Right hindlimb (tissue), 1 donor: Measurements from ENCODE around the gene RAB11FIP3.

Source experiments
- DNase-seq: peaks from one replicate; pipeline ENCODE4 v3.0.0-alpha.2; 2018

RAB11FIP3 gene

DNA sequence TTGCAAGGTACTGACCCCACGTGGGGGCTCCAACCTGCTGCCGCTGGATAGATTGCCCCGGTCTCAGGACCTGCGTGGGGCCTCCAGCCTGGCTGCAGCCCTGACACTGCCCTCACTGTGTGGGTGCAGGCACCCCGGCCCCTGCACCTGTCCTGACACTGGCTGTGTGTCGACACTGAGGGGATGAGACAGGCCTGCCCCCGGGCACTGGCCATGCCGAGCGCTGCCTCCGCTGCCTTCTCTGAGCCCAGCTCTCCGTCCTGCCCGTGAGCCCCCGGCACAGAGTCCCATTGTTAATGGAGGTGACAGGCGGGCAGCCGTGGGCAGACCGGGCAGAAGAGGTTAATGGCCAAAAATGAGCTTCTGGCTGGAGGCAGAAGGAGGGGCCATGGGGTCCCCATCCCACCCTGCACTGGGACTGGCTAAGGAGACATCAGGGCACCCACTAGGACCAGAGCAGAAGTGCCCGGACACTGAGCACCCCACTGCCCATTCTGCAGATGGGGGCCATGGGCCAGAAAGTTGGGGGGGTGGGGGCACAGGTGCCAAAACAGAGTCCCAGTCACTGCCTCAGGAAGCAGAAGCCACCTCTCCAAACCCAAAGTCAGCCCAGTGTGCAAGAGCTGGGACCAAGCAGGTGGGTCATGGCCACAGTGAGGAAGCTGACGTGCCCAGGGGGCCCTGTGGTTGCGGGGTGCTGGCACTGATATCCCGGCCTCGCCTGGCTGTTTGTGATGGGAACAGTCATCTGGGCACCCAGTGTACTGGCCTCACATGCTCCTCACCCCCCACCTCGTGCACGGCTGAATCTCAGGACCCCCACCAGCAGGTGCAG is 132.2 kb downstream of the RAB11FIP3 start:
- no peak for DNase-seq

DNA sequence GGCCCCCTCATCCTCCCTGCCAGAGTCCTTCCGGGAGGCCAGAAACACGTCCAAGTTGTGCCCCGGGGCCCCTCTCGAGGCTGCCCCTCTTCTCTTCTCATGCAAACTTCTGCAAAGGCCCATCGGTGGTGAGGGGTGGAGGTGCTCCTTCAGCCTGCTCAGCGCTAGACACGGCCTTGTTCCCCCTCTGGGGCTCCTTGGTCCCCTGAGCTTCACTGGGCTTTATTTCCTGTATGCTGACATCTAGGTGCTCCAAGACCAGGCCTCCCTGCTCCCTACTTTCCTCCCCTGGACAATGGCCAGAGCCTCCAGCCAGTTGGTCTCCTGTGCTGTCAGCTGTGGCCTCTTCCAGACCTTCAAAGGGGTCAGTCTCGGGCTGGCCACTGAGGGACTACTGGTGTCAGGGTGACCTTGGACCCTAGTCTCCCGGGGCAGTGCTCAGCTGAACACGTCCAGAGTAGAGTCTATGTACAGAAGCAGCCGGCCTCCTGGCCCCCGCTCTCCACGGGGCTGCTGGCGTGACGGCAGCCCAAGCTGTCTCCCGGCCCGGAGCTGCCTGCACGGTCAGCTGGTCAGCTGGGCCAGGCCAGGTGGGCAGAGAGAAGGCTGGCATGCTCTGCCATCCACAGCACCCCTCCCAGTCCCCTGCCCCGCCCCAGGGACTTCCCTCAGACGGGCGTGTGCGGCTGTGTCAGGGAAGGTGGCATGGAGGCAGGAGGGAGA is 133.0 kb downstream of the RAB11FIP3 start:
- no peak for DNase-seq

GRCh38 chr16:559021-559380 is 133.6 kb downstream of the RAB11FIP3 start:
- DNase-seq: no peak

DNA sequence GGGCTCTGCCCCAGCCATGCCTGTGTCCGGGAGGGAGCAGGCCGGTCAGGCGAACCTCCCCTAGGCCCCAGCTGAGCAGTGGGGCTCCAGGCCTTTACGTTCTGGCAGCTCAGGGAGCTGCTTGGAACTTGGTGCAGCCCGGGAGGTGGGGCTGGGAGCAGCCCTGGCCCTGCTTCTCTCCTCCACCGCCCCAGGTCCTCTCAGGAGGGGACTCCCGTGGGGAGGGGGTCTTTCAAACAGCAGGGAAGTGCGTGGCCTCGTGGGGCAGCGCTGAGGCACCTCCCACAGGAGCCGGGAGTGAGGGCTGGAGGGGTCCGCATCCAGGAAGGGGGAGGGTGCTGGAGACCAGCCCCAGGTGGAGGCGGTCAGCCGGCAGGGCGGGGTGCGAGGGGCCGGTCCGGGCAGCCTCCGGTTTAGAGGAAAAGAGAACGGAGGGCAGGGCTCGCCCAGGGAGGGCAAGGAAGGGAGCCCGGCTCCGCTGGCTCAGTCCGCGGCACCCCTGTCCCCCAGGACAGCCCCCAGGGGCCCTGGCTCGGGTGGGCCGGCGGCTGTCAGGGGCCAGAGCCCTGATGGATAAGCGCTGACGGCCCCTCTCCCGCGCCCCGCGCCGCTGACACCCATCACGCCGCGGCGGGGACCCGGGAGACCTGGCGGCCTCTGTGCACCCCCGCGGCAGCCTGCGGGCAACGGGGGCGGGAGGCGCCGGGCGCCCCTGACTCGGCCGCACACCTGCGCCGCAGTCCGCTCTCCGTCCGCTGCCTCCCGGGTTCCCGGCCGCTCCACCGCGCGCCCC is 134.2 kb downstream of the RAB11FIP3 start:
- no peak for DNase-seq

DNA sequence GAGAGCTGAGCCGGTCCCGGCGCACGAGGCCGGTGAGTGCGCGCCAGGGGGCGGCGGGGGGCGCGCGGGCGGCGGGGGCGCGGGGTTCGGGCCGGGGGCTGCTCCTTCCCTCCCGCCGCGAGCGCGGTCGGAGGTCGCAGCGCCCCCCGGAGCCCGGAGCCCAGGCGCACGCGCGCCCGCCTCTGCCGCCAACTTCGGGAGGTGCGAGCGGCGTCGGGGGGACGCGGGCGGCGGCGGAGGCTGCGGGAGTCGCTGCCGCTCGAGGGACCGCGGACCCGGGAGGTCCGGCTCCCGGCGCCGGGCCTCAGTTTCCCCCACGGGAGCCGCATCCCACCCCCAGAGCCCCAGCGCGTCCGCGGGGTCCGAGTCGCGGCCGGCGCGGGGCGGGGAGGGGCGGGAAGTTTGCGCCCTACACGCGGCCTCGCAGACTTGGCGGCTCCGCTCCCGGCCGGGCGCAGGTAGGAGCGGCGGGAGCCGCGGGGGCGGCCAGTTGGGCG is 134.8 kb downstream of the RAB11FIP3 start, which contains the start of gene PRR35:
PRR35 (plus strand) TSS at position 191 of the 497 bp plus-strand sequence. CDS start 2,901 bp downstream, outside the sequence.
- no peak for DNase-seq

- DNase-seq: no peak
These were observed 135.4 kb downstream of the RAB11FIP3 start for GRCh38 chr16:560701-561412.

DNA sequence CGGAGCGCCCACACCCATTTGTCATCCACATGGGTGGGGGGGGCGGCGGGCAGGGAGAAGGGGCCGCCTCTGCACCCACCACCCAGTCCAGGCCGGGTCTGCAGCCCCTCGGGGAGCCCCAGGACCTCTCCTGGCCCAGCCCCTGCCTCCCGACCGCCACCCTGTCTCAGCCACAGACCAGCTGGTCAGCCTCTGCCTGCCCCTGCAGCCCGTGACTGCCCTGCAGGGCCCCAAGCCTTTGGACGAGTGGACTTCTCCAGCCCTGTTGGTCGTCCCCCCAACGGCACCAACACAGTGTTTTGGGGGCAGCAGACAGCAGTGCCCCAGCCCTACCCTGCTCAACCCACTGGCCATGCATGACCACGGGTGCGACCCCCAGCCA is 136.0 kb downstream of the RAB11FIP3 start:
- DNase-seq: no peak

DNA sequence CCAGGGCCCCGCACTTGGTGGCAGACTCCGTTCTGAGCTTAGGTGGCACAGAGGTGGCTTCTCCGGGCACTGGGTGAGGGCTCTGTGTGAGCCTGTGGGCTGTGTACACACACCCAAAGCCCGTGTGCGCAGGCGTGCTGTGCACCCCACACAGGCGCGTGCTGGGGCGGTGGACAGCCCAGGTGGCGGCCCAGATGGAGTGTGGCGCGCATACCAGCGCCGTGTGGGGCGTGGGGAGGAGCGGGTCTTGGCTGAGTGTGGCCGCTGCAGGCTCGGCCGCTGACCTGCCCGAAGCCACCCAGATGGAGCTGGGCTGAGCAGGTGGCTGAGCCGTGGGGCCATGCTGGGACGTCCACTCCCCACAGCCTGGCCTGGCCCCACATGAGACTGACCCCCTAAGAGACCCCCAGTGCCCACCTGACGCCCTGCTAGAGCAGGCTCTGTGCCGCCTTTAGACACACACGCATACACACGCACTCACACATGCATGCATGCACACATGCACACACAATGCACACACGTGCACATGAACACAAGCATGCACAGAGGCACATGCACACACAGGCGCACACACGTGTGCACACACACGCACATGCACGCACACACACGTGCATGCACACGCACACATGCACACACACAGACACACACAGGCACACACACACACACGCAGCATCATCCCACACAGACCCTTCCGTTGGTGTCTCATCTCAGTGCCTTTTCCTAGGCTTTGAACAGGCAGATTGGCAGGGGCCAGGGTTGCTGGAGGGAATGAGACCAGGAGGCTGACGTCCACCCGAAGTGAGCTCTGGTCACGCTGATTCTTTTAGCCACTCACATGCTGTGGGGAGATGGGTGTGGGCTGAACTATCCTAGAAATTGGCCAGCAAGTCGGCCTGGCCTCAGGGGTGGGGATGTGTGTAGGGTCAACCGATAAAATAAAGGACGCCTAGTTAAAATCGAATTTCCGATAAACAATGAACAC is 136.8 kb downstream of the RAB11FIP3 start:
- no peak for DNase-seq

GRCh38 chr16:563072-563644 is 137.7 kb downstream of the RAB11FIP3 start:
- no peak for DNase-seq

- no peak for DNase-seq
These were observed 139.4 kb downstream of the RAB11FIP3 start for GRCh38 chr16:564690-565418.

- no peak for DNase-seq
These were observed 140.2 kb downstream of the RAB11FIP3 start for GRCh38 chr16:565419-566330.

DNA sequence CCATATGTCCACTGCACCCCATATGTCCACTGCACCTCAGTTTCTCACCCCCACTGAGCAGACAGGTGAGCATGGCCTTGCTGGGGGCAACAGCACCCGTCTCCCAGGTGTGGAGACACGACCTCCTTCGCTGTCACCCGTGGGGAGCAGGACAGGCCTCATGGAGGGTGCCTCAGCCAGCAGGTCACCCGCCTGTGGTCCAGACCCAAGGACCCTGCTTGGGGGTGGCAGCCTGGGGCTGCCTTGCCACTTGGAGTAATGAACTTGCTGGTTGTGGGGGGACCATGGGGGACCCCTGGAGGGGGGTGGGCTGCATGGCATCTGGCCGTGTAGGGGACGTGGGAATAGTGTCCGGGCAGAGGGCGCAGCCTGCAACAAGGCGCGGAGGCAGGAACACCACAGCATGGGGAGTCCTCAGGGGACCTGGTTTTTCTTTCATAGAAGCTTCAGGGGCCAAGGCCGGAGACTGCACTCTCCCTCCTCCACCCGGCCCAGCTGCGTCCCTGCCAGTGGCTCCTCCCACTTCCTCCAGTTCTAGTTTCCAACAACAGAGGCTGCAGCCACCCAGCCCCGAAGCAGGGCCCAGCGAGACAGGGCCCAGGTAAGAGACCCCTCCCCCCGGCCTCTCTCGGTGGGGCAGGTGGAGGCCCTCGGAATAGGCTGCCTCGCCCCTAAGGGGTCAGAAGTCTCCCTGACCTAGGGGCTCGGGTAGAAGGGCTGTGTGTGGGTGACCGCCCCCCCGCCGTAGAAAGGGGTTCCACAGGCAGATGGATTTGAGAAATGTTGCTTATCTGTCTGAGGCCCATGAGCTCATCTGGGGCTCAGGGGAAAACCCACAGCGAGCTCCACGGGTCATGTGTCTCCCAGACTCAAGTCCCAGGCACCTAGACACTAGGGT is 141.3 kb downstream of the RAB11FIP3 start, which contains the start of gene NHLRC4:
NHLRC4 (plus strand) TSS at position 531 of the 898 bp plus-strand sequence. CDS start 1,043 bp downstream, outside the sequence.
- DNase-seq: peak; percentile 84

DNA sequence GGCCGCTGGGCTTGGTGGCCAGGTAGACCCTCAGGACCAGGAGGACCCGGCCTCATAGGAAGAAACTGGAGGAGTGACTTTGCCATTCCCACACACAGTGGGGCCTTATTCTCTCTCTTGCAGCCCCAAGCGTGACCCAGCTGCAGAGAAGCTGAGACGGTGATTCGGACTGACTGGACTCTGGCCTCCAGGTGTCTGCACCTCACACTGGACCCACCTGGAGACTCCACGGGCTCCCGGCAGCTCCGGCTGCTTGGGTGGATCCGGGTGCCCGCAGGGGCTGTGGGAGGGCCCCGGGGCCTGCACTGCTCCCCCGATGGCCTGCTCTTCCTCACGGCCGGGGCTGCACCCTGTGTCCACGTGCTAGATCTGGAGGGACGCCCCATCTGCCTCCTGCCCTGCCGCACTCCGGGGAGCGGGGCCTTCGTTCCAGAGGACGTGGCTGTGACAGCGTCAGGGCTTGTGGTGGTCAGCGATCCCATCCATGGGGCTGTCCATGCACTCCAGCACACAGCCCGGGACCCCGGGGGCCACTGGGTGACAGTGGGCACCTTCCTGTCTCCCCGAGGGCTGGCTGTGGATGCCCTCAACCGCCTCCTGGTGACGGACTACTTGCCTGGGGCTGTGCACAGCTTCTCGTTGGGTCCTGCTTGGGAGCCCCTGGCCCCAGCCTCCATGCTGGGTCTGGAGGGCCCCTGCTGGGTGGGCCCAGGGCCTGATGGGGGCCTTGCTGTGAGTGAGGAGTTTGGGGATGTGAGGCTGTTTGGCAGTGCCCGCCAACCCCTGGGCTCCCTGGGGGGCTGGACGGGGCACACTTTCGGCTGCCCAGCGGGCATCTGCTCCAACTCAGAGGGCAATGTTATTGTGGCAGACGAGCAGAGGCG is 142.2 kb downstream of the RAB11FIP3 start:
- no peak for DNase-seq

DNA sequence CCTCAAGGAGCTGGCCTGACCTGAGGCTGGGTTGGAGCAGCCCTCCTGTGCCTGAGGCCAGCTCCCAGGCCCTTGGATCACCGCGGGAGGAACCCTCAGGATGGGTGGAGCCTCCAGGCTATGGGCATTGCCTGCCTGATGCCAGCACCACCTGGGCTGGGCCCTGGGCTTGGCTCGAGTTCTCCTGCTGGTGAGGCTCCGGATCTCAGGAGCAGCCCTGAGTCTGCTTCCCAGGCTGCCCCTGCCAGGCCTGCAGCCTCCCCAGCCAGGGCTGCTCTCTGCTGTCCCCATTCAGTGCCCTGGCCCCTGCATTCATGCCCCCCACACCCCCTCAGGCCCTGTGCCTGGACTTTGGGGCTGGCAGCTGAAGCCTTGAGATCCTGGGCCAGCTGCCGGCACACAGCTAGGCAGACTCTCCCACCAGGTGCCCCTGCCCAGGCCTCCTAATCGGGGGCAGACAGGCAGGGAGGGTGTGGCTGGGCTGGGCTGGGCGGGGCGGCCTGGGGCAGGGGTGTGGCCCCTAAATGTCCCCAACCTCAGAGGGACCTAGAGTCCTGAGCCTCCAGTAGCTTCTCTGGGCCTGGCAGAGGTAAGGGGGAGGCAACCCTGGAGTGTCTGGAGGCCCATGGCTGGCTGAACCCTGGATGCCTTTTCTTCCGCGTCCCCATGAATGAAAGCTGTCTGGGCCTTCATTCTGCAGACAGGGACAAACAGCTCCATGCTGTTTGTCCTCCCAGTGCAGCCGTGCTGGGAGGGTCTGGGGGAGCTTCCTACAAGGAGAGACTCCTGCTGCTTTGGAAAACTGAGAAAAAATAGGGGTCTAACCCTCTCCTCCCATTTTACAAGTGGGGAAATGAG is 143.2 kb downstream of the RAB11FIP3 start:
- no peak for DNase-seq

GRCh38 chr16:569445-570254 is 144.2 kb downstream of the RAB11FIP3 start, which contains the start of gene PIGQ:
PIGQ (plus strand) TSS chr16:569968; CDS start chr16:574075, 4,107 bp downstream.
- peak; percentile 85 for DNase-seq
